ACC112 (cell line): ENCODE measurements around the gene PAK6.

Experiments used
- H2AFZ ChIP-seq: fragments of 200-600 bp; sonication (generic); one replicate; pipeline ENCODE4 v1.6.0; 2017; ENCODE audit warnings: antibody characterized with exemption, low read length; ENCODE audit not compliant: unreplicated experiment
- H3K27ac ChIP-seq: fragments of 200-600 bp; sonication (generic); 2 replicates; pipeline ENCODE4 v1.5.1; 2014; ENCODE audit warnings: low read depth, mild to moderate bottlenecking, antibody characterized with exemption, low read length, moderate library complexity
- H3K27me3 ChIP-seq: fragments of 200-600 bp; sonication (generic); 2 replicates; pipeline ENCODE4 v1.6.1; 2014; ENCODE audit warnings: mild to moderate bottlenecking, antibody characterized with exemption, low read length, moderate library complexity, mixed read lengths; ENCODE audit not compliant: insufficient read depth
- H3K36me3 ChIP-seq: fragments of 200-600 bp; sonication (generic); 2 replicates; pipeline ENCODE4 v1.6.1; 2016; ENCODE audit warnings: mild to moderate bottlenecking, antibody characterized with exemption, low read length, moderate library complexity, mixed read lengths; ENCODE audit not compliant: insufficient read depth
- H3K4me1 ChIP-seq: fragments of 200-600 bp; sonication (generic); one replicate; pipeline ENCODE4 v1.6.1; 2016; ENCODE audit warnings: low read length, mixed read lengths; ENCODE audit not compliant: insufficient read depth, unreplicated experiment, control insufficient read depth
- H3K4me3 ChIP-seq: fragments of 200-600 bp; sonication (generic); 2 replicates; pipeline ENCODE4 v1.5.1; 2014; ENCODE audit warnings: mild to moderate bottlenecking, low read depth, low read length
- H3K79me2 ChIP-seq: fragments of 200-600 bp; sonication (generic); one replicate; pipeline ENCODE4 v1.6.0; 2016; ENCODE audit warnings: low read length; ENCODE audit not compliant: control insufficient read depth, unreplicated experiment, insufficient read depth

The PAK6 gene

GRCh38 chr15:40257656-40258450, 19.0 kb downstream of the PAK6 start:
- Histone ChIP-seq H3K36me3 (no peaks in the 10 kb centered on the region), H3K4me3 (no peak overlapping the region), H3K4me1 (peaks cover 9% of the 10 kb centered on the region), H2AFZ (no peak overlapping the region), H3K79me2 (no peaks in the 10 kb centered on the region), H3K27ac (no peak overlapping the region), H3K27me3 (peaks cover 21% of the 10 kb centered on the region)

- Histone ChIP-seq H3K4me3 (no peak overlapping the region), H3K36me3 (no peaks in the 10 kb centered on the region), H3K27me3 (peaks cover 14% of the 10 kb centered on the region), H3K4me1 (peaks cover 10% of the 10 kb centered on the region), H2AFZ (no peak overlapping the region), H3K27ac (no peak overlapping the region), H3K79me2 (no peaks in the 10 kb centered on the region)
These were observed 19.7 kb downstream of the PAK6 start for GRCh38 chr15:40258544-40258943.

GRCh38 chr15:40259021-40259420, 20.2 kb downstream of the PAK6 start:
- Histone ChIP-seq H3K79me2 (no peaks in the 10 kb centered on the region), H3K27me3 (peaks cover 9% of the 10 kb centered on the region; the same call in 1 of the 2 replicates), H3K4me1 (peaks cover 10% of the 10 kb centered on the region), H2AFZ (no peak overlapping the region), H3K36me3 (no peaks in the 10 kb centered on the region), H3K4me3 (no peak overlapping the region), H3K27ac (no peak overlapping the region)

- Histone ChIP-seq H3K27ac (0 out of 2 replicates have a peak overlapping the region, but pooled peaks have one; percentile 15), H3K27me3 (no peaks in the 10 kb centered on the region), H3K4me1 (peaks cover 25% of the 10 kb centered on the region), H3K4me3 (no peak overlapping the region), H3K36me3 (no peaks in the 10 kb centered on the region), H2AFZ (peak overlapping the region; percentile 28), H3K79me2 (no peaks in the 10 kb centered on the region)
These were observed 24.3 kb downstream of the PAK6 start for GRCh38 chr15:40263024-40263754.

GRCh38 chr15:40264321-40265153, 25.7 kb downstream of the PAK6 start:
- H3K4me1 ChIP-seq: peaks cover 25% of the 10 kb centered on the region
- H3K79me2 ChIP-seq: no peaks in the 10 kb centered on the region
- no peaks in the 10 kb centered on the region for H3K36me3 ChIP-seq
- no peak overlapping the region for H3K4me3 ChIP-seq
- H2AFZ ChIP-seq: no peak overlapping the region
- no peaks in the 10 kb centered on the region for H3K27me3 ChIP-seq
- H3K27ac ChIP-seq: no peak overlapping the region

- Histone ChIP-seq H3K4me1 (peaks cover 25% of the 10 kb centered on the region), H2AFZ (no peak overlapping the region), H3K27me3 (no peaks in the 10 kb centered on the region), H3K36me3 (no peaks in the 10 kb centered on the region), H3K79me2 (no peaks in the 10 kb centered on the region), H3K27ac (no peak overlapping the region), H3K4me3 (no peak overlapping the region)
These were observed 26.5 kb downstream of the PAK6 start for GRCh38 chr15:40265355-40265754.

- no peak overlapping the region for H3K4me3 ChIP-seq
- H3K27ac ChIP-seq: no peak overlapping the region
- peaks cover 25% of the 10 kb centered on the region for H3K4me1 ChIP-seq
- H2AFZ ChIP-seq: no peak overlapping the region
- no peaks in the 10 kb centered on the region for H3K79me2 ChIP-seq
- H3K36me3 ChIP-seq: no peaks in the 10 kb centered on the region
- H3K27me3 ChIP-seq: no peaks in the 10 kb centered on the region
These were observed 27.0 kb downstream of the PAK6 start for GRCh38 chr15:40265875-40266274.

- no peak overlapping the region for H3K4me3 ChIP-seq
- H3K79me2 ChIP-seq: no peaks in the 10 kb centered on the region
- H3K36me3 ChIP-seq: no peaks in the 10 kb centered on the region
- H3K27me3 ChIP-seq: no peaks in the 10 kb centered on the region
- H3K4me1 ChIP-seq: peaks cover 25% of the 10 kb centered on the region
- peak overlapping the region; percentile 56 for H3K27ac ChIP-seq
- peak overlapping the region; percentile 85 for H2AFZ ChIP-seq
These were observed 28.0 kb downstream of the PAK6 start for GRCh38 chr15:40266828-40267304.

GRCh38 chr15:40267670-40268069, 28.8 kb downstream of the PAK6 start:
- no peaks in the 10 kb centered on the region for H3K27me3 ChIP-seq
- H3K4me3 ChIP-seq: no peak overlapping the region
- no peak overlapping the region for H2AFZ ChIP-seq
- no peaks in the 10 kb centered on the region for H3K36me3 ChIP-seq
- H3K79me2 ChIP-seq: no peaks in the 10 kb centered on the region
- H3K27ac ChIP-seq: no peak overlapping the region
- H3K4me1 ChIP-seq: peaks cover 24% of the 10 kb centered on the region

GRCh38 chr15:40269604-40270003, 30.7 kb downstream of the PAK6 start:
- Histone ChIP-seq H3K4me3 (no peak overlapping the region), H3K27ac (no peak overlapping the region), H3K36me3 (no peaks in the 10 kb centered on the region), H3K79me2 (no peaks in the 10 kb centered on the region), H2AFZ (no peak overlapping the region), H3K27me3 (no peaks in the 10 kb centered on the region), H3K4me1 (peaks cover 15% of the 10 kb centered on the region)
